GM18517 (cell line): ENCODE results near the gene TMEM168.

Source experiments
- ATAC-seq: cut with Tn5 transposase; IDR thresholded peaks from one replicate; pipeline ENCODE4 v1.9.1; 2021; ENCODE audit warnings: mild to moderate bottlenecking, moderate library complexity; ENCODE audit not compliant: unreplicated experiment

TMEM168 gene

GRCh38 chr7:112726076-112726475 is 64.1 kb downstream of the TMEM168 start:
- ATAC-seq: no peak

- ATAC-seq: no peak
Observed at GRCh38 chr7:112723416-112723815, 66.8 kb downstream of the TMEM168 start.

DNA sequence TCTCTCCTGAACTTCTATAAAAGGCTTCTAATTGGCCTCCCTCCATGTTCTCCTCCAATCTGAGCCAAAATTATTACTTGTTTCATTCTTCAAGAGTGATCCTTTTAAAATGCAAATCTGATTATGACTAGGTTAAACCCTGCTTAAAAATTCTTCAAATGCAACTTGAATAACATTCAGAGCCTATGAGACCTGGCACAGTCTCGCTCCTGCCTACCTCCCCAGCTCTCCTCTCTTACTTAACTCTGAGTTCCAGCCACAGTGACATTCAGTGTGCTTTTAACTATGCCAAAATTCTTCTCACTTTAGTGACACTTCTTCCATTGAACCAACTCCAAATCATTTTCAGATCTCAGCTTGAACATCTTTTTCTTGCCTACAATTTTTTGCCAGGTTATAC is 68.8 kb downstream of the TMEM168 start:
- no peak for ATAC-seq

GRCh38 chr7:112715525-112715924 is 74.7 kb downstream of the TMEM168 start:
- no peak for ATAC-seq

DNA sequence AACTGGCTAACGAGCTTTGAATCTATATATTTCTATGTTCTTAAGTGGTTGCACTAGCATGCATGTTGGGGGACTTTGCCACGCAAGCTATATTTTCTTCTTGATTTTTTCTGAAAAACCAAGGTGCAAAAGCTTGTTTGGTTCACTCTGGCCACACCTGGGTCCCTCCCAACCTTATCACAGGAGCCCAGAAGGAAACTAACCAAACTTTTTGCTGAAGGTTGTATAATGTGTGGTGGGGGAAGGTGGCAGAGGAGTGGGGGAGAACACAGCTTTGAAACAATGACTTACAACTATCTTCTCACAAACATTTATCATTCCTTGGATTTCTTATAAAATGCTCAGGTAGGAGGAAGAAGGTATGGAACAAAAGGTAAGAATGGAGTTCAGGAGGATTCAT is 75.3 kb downstream of the TMEM168 start:
- ATAC-seq: no peak
